Fibroblast of peridontal ligament (primary cell): ENCODE results near the gene NPR2.

ENCODE experiments used
- DNase-seq: peaks from one replicate; pipeline ENCODE4 v3.0.0-alpha.2; 2010; ENCODE audit errors: extremely low read depth

Gene NPR2

GRCh38 chr9:35858458-35858857 lies 67.1 kb downstream of the NPR2 start:
- no peak for DNase-seq
